NCI-H774 (cell line): ENCODE measurements around the gene NPIPB13.
"Not testable (repeated sequence)": the region's sequence is repeated elsewhere in the genome, so short reads cannot be mapped to it uniquely, and the experiment has no call there.

Experiments
- DNase-seq: peaks from one replicate; lab custom pipeline; 2025; lab: John Stamatoyannopoulos, UW

NPIPB13 gene

GRCh38 chr16:30248379-30248778 lies at the start of gene NPIPB13:
NPIPB13 (minus strand) TSS chr16:30248479; CDS start chr16:30245573, 2,906 bp downstream.
- DNase-seq: not testable (repeated sequence)

- DNase-seq: not testable (repeated sequence)
These were observed 34.1 kb upstream of the NPIPB13 start for GRCh38 chr16:30282357-30282756.

GRCh38 chr16:30278523-30278922 lies 30.2 kb upstream of the NPIPB13 start:
- not testable (repeated sequence) for DNase-seq

- not testable (repeated sequence) for DNase-seq
These were observed 31.2 kb downstream of the NPIPB13 start for GRCh38 chr16:30217082-30217481.

- DNase-seq: not testable (repeated sequence)
These were observed 36.9 kb downstream of the NPIPB13 start for GRCh38 chr16:30211414-30211813.

GRCh38 chr16:30209032-30209431 lies 39.2 kb downstream of the NPIPB13 start:
- DNase-seq: not testable (repeated sequence)

- DNase-seq: not testable (repeated sequence)
These were observed 41.1 kb downstream of the NPIPB13 start for GRCh38 chr16:30207063-30207704.

- not testable (repeated sequence) for DNase-seq
These were observed 42.0 kb downstream of the NPIPB13 start for GRCh38 chr16:30206252-30206651.

- not testable (repeated sequence) for DNase-seq
These were observed 42.6 kb downstream of the NPIPB13 start for GRCh38 chr16:30205541-30206236.

- not testable (repeated sequence) for DNase-seq
These were observed 48.5 kb downstream of the NPIPB13 start for GRCh38 chr16:30199608-30200343.

- DNase-seq: not testable (repeated sequence)
These were observed 49.2 kb downstream of the NPIPB13 start, which contains the start of gene SULT1A3 for GRCh38 chr16:30199049-30199448. SULT1A3 (plus strand) TSS chr16:30199255; CDS start chr16:30200729, 1,474 bp downstream.
